ENCODE results near the gene IL6. TPM values are rescaled to one million over a fixed set of nuclear protein-coding genes. Genes with fewer than 3 reads are reported as not detected.

The IL6 gene
- total RNA-seq, 1 donor = 52.8 TPM

DNA sequence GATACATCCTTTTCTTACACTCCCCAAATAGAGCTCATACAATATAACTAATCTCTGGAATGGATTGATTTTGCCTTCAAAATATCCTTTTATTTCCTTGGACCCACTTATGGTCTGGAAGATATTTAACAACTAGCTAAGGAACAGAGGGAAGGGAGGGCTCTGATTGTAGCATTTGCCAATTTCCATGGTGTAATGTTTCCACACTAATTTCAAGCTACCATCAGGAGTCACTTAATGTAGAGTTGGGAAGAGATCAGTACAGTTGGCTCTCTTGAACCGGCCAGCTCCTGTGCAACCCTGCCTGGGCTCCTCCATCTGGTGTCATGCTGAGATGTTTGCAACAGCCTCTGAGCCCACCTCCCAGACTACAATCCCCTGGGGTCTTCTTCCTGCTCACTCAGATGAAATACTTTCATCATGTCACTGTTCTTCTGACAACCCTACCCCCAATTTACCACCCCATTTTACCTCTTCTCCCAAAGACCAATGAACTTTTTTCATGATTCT lies 8.0 kb upstream of the IL6 start:
- no peak for TF ChIP-seq CTCF (IDR thresholded peaks at IDR 0.05; ENCODE audit: extremely low read depth, low read depth, low read length)
- Histone ChIP-seq H2AFZ (ENCODE audit: low read length) (no peak overlapping the region), H3K4me2 (ENCODE audit: insufficient read depth, low read length) (peak overlapping the region; percentile 65), H3K9me3 (ENCODE audit: low read depth, low read length) (no peaks in the 10 kb centered on the region), H3K27ac (ENCODE audit: low read depth, low read length) (peak overlapping the region; percentile 96), H3K27me3 (ENCODE audit: insufficient read depth, low read length) (no peaks in the 10 kb centered on the region), H3K4me1 (ENCODE audit: insufficient read depth, low read length) (peaks cover 44% of the 10 kb centered on the region), H3K4me3 (ENCODE audit: insufficient read depth, low read length) (no peak overlapping the region), H4K20me1 (ENCODE audit: insufficient read depth, low read length) (no peaks in the 10 kb centered on the region), H3K36me3 (ENCODE audit: insufficient read depth, low read length) (no peaks in the 10 kb centered on the region), H3K79me2 (ENCODE audit: insufficient read depth, low read length) (no peaks in the 10 kb centered on the region)
- no peak for DNase-seq (ENCODE audit: insufficient read length, low spot score, missing footprints)

- peak; percentile 51 for DNase-seq (ENCODE audit: insufficient read length, low spot score, missing footprints)
- Histone ChIP-seq H3K4me2 (ENCODE audit: insufficient read depth, low read length) (no peak overlapping the region), H4K20me1 (ENCODE audit: insufficient read depth, low read length) (no peaks in the 10 kb centered on the region), H3K27me3 (ENCODE audit: insufficient read depth, low read length) (no peaks in the 10 kb centered on the region), H3K4me3 (ENCODE audit: insufficient read depth, low read length) (no peak overlapping the region), H3K9me3 (ENCODE audit: low read depth, low read length) (no peaks in the 10 kb centered on the region), H3K27ac (ENCODE audit: low read depth, low read length) (peak overlapping the region; percentile 70), H3K4me1 (ENCODE audit: insufficient read depth, low read length) (peaks cover 53% of the 10 kb centered on the region), H2AFZ (ENCODE audit: low read length) (no peak overlapping the region), H3K79me2 (ENCODE audit: insufficient read depth, low read length) (no peaks in the 10 kb centered on the region), H3K36me3 (ENCODE audit: insufficient read depth, low read length) (no peaks in the 10 kb centered on the region)
- TF ChIP-seq CTCF (IDR thresholded peaks at IDR 0.05; ENCODE audit: extremely low read depth, low read depth, low read length) = no peak
Measured at GRCh38 chr7:22720791-22721786, 5.9 kb upstream of the IL6 start.

- peak overlapping the region; percentile 71 for H3K27ac ChIP-seq (ENCODE audit: low read depth, low read length)
- no peaks in the 10 kb centered on the region for H3K36me3 ChIP-seq (ENCODE audit: insufficient read depth, low read length)
- H3K4me1 ChIP-seq (ENCODE audit: insufficient read depth, low read length) = peaks cover 54% of the 10 kb centered on the region
- H4K20me1 ChIP-seq (ENCODE audit: insufficient read depth, low read length) = no peaks in the 10 kb centered on the region
- TF ChIP-seq CTCF (IDR thresholded peaks at IDR 0.05; ENCODE audit: extremely low read depth, low read depth, low read length) = no peak
- H3K79me2 ChIP-seq (ENCODE audit: insufficient read depth, low read length) = peaks cover 6% of the 10 kb centered on the region
- no peaks in the 10 kb centered on the region for H3K27me3 ChIP-seq (ENCODE audit: insufficient read depth, low read length)
- peak overlapping the region; percentile 54 for H3K4me2 ChIP-seq (ENCODE audit: insufficient read depth, low read length)
- H3K9me3 ChIP-seq (ENCODE audit: low read depth, low read length) = no peaks in the 10 kb centered on the region
- DNase-seq (ENCODE audit: insufficient read length, low spot score, missing footprints) = no peak
- no peak overlapping the region for H3K4me3 ChIP-seq (ENCODE audit: insufficient read depth, low read length)
- H2AFZ ChIP-seq (ENCODE audit: low read length) = no peak overlapping the region
Measured at GRCh38 chr7:22722536-22723180, 4.3 kb upstream of the IL6 start.

GRCh38 chr7:22723181-22723601 lies 3.8 kb upstream of the IL6 start:
- TF ChIP-seq CTCF (IDR thresholded peaks at IDR 0.05; ENCODE audit: extremely low read depth, low read depth, low read length) = no peak
- no peak overlapping the region for H3K4me3 ChIP-seq (ENCODE audit: insufficient read depth, low read length)
- no peaks in the 10 kb centered on the region for H3K27me3 ChIP-seq (ENCODE audit: insufficient read depth, low read length)
- H3K4me2 ChIP-seq (ENCODE audit: insufficient read depth, low read length) = peak overlapping the region; percentile 54
- peak overlapping the region; percentile 49 for H2AFZ ChIP-seq (ENCODE audit: low read length)
- no peaks in the 10 kb centered on the region for H3K9me3 ChIP-seq (ENCODE audit: low read depth, low read length)
- no peaks in the 10 kb centered on the region for H4K20me1 ChIP-seq (ENCODE audit: insufficient read depth, low read length)
- H3K27ac ChIP-seq (ENCODE audit: low read depth, low read length) = peak overlapping the region; percentile 71
- peaks cover 4% of the 10 kb centered on the region for H3K36me3 ChIP-seq (ENCODE audit: insufficient read depth, low read length)
- no peak for DNase-seq (ENCODE audit: insufficient read length, low spot score, missing footprints)
- H3K4me1 ChIP-seq (ENCODE audit: insufficient read depth, low read length) = peaks cover 55% of the 10 kb centered on the region
- peaks cover 11% of the 10 kb centered on the region for H3K79me2 ChIP-seq (ENCODE audit: insufficient read depth, low read length)
